HG03457 (cell line): ENCODE measurements around the gene FOXB2.
"Not testable (repeated sequence)": the region's sequence is repeated elsewhere in the genome, so short reads cannot be mapped to it uniquely, and the experiment has no call there.

Experiments
- ATAC-seq: cut with Tn5 transposase; IDR thresholded peaks from one replicate; pipeline ENCODE4 v1.9.1; 2021; ENCODE audit warnings: moderate number of reproducible peaks; ENCODE audit not compliant: unreplicated experiment

The FOXB2 gene

DNA sequence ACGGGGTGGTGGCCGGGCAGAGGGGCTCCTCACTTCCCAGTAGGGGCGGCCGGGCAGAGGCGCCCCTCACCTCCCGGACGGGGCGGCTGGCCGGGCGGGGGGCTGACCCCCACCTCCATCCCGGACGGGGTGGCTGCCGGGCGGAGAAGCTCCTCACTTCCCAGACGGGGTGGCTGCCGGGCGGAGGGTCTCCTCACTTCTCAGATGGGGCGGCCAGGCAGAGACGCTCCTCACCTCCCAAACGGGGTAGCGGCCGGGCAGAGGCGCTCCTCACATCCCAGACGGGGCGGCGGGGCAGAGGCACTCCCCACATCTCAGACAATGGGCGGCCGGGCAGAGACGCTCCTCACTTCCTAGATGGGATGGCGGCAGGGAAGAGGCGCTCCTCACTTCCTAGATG is 41.2 kb downstream of the FOXB2 start:
- ATAC-seq = not testable (repeated sequence)

DNA sequence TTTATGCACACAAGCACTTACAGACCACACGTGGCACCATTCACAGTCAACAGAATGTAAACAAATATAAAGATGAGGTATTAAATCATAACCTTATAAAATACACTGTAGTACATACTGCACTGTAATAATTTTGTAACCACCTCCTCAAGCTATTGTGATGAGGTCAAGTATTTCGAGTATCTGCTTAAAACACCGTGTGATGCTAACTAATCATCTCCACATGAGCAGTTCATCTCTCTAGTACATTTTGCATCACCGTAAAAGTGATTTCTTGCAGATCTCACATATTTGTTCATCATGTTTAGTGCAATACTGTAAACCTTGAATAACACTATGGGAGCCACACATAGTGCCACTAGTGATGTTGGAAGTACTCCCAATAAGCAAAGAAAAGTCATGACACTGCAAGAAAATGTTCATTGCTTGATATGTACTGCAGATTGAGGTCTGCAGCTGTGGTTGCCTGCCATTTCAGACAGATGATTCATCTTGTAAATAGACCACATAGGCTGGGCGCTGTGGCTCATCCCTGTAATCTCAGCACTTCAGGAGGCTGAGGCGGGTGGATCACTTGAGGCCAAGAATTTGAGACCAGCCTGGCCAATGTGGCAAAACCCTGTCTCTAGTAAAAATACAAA is 44.3 kb downstream of the FOXB2 start:
- no peak for ATAC-seq

DNA sequence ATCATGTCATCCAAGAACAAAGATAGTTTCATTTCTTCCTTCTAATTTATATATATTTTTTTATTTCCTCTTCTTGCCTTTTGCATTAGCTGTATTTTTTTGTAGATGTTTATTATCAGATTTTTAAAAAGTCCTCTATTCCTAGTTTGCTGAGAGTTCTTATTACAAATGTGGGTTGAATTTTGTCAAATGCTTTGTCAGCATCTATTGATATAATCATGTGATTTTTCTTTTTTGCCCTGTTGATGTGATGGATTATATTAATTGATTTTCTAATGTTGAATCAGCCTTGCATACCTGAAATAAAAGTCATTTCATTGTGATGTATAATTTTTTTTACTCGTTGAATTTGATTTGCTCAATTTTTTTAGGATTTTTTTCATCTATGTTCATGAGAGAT is 46.9 kb downstream of the FOXB2 start:
- no peak for ATAC-seq
